GM21526 (cell line): ENCODE data around the gene C16orf95.
A peak's percentile ranks its signal among the peaks of the same experiment; 100 is the strongest.
"Not testable (repeated sequence)": the region's sequence is repeated elsewhere in the genome, so short reads cannot be mapped to it uniquely, and the experiment has no call there.

Experiments used
- ATAC-seq: cut with Tn5 transposase; IDR thresholded peaks from one replicate; pipeline ENCODE4 v1.9.1; 2021; ENCODE audit warnings: moderate library complexity; ENCODE audit not compliant: unreplicated experiment, low FRiP score

C16orf95 gene

DNA sequence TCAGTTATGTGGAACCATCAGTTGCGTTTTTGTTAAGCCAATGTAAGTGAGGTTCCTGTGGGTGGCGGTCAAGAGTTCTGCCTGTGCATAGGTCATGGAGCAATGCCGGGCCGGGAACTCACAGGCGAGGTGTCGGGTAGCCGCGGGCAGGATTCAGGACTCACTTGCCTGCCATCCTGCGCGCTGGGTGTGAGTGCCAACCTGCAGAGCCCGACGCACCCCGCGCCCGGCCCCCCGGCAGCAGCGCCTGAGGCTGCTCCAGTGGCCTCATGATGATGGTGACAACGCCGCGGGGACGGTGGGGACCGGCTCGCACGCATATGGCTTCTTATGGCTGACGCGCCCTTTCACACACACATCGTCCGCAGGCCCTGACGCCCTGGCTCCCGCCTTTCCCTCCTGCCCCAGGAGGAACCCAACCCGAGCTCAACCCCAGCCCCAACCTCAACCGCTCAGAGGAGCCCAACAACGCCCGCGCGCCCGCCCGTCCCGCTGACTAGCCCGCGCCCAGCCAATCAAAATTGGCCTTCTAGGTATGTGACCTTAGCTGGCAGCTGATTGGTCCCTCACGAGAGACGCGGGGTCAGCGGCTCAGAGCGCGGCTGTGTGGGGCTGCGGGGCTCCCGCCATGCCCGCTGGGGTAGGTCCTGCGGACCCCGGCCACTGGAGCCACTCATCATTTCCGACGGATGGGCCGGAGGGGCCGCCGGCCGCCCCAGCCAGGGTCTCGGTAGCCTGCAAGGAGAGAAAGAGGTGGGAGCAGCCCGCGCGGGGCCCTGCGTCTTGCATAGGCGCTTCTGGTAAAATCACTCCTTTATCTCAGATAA lies at the start of gene C16orf95:
Gene C16orf95 (minus strand): TSS at position 470 of the 827 bp plus-strand sequence. CDS start 150 bp downstream, at position 320.
- ATAC-seq = peak; percentile 87

DNA sequence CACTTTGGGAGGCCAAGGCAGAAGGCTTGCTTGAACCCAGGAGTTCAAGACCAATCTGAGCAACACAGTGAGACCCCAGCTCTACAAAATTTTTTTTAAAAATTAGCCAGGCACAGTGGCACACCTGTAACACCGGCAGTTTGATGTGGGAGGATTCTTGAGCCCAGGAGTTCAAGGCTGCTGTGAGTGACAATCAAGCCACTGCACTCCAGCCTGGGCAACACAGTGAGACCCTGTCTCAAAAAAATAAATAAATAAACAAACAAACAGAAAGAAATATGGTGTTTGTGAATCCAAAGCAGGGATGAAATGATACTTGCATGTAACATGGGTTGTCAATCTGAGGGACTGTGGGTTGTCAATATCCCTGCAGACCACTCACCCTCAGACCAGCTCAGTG lies 49.7 kb upstream of the C16orf95 start:
- ATAC-seq = no peak

GRCh38 chr16:87366288-87366687 lies 49.1 kb upstream of the C16orf95 start:
- ATAC-seq = no peak

- no peak for ATAC-seq
Observed at GRCh38 chr16:87365021-87365713, 48.0 kb upstream of the C16orf95 start.

DNA sequence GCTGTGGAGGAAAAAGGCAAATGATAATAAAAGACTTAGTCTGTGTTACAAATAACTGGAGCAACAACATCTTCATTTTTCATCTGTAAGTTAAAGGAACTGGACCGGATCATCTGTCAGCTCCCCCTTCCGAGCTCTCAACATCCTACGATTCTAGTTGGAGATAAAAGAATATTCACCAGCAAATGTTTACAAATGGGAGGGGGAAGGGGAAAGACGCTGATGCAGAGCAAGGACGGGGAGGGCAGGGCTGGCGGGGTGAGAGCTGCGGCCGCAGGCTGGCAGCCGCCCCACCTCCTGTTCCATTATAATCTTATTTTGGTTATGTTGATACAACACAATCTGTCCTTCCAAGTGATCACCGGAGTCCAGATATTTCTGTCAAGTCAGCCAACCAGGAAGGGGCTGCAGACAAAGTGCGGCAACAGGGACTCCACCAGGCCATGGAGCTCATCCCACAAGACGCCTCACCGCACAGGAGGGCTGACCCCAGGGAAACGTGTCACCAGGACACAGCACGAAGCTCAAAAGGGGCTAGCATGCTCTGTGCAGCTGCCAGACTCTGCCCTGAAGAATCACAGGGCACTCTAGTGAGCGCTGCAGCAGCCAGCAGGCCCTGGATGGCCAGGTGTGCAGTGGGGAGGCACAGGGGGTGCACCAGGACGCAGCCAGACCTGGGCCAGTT lies 46.7 kb upstream of the C16orf95 start:
- ATAC-seq = no peak

DNA sequence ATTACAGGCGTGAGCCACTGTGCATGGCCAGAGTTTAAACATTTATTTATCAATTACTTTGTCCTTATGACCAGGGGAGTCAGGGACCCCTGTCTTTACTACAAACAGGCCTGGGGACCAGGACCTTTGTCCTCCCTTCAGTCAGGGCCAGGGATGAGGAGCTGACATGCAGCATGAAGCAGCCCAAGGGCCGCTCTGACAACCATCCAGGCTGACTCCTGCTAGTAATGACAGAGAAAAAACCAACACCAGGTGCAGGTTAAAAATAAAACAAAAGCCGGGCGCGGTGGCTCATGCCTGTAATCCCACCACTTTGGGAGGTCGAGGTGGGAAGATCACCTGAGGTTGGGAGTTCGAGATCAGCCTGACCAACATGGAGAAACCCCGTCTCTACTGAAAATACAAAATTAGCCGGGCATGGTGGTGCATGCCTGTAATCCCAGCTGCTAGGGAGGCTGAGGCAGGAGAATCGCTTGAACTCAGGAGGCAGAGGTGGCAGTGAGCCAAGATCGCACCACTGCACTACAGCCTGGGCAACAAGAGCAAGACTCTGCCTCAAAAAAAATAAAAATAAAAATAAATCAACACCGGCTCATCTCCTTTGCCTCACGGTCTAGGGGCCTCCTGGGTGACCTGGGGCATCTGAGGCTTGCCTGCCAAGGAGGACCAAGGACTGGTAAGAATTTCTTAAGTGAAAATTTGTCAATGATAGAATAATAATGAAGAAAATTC lies 45.8 kb upstream of the C16orf95 start:
- not testable (repeated sequence) for ATAC-seq

DNA sequence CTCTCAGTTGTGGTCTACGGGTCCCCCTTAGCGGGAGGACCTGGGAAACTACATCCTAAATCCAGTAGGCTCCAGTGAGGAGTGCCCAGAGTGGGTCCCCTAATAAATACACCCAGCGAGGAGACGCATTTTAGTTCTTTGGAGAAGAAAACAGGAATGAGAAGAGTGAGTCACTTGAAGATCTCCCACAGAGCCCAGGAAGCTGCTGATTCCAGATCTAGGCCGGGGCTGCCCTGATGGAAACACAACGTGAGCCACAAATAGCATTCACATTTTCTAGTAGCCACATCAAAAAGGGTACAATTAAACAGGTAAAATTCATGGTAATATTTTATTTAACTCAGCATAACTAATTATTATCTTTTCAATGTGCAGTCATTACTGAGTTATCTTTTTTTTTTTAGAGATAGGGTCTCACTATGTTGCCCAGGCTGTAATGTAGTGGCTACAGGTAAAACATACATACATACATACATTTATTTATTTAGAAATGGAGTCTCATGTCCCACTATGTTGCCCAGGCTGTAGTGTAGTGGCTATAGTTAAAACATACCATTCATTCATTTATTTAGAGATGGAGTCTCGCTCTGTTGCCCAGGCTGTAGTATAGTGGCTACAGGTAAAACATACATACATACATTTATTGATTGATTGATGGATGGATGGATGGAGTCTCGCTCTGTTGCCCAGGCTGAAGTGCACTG lies 44.9 kb upstream of the C16orf95 start:
- no peak for ATAC-seq

DNA sequence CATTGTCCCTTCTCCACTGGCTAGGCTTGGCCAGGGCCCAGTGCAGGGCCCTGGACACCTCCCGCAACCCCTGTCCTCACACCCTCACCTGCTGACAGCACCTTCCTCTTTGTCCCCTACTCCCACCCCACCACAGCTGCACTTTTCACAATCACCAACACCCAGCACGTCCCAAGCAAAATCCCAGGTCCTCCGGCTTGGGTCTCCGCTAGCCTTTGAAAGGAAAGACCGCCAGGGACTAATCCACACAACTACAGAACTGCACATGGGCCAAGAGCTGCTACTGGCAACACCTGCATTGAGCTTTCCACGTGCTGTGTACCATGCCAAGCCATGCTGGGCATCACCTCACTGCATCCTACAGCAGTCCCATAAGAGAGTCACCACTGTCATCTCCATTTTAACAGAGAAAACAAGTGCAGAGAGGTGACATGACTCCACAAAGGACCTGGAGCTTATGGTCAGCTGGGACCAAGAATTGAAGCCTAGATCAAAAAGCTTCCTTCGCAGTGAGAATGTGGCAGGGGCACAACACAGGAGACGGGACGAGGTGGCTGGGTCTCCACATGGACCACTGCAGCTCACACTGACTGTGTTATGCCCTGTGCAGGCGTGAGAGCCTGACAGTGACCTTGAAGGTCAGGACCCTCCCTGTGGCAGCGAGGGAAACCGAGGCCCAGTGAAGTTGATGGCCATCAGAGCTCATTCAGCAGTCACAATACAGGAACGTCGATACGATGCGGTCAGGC lies 43.8 kb upstream of the C16orf95 start:
- no peak for ATAC-seq

DNA sequence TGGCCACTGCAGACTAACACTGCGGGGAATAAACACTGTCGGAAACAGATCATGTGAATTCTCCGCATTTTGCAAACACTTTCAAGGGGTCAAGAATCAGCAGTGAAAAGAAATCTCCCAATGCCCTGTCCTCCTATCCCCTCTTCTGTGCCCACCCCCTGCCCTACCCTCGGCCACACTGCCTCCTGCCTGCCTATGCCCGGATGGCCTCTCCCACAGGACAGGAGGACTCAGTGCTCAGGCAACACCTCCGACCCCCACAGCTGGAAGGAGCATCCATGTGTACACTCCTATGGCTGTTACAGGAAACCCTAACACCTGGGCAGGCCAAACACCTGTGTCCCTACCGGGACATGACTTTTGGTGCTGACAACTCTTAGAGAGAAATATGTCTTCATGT lies 41.9 kb upstream of the C16orf95 start:
- ATAC-seq = no peak

DNA sequence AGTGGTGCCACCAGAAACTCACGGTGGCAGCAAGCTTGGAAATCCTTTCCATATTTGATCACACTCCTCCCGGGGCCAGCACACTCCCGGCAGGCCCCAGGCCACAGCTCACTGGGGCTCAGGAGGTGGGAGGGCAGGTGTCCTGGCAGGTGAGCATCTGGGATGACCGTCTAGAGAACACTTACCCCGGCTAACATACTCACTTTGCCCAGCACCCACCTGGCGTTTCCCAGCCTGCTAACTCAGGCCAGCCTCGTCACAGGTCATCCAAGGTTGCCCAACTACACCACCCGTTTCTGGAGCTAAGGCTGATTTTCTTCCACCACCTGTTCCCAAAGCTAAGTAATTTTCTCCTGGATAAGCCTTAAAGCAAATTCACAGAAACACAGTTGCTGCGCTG lies 41.5 kb upstream of the C16orf95 start:
- no peak for ATAC-seq

DNA sequence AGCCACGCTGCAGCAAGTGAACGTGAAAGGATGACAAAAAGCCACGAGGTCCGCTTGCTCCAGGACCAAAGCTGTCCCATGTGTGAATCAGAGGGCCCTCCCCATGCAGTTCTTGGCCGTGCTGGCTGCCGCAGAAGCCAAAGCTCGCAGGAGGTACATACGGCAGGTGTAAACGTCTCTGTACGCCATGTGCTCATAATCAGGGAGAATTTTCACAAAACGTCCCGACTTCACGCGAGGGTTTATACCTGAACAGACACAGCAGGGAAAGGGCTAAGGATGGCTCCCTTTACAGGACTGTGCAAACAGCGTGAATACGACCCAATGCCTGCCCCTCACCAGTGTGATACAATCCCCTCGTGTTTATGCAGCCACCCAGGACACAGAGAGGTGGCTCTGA lies 41.1 kb upstream of the C16orf95 start:
- ATAC-seq = no peak

- no peak for ATAC-seq
Observed at GRCh38 chr16:87356491-87356853, 39.3 kb upstream of the C16orf95 start.

- ATAC-seq = no peak
Observed at GRCh38 chr16:87353613-87354012, 36.4 kb upstream of the C16orf95 start.

GRCh38 chr16:87352818-87353217 lies 35.6 kb upstream of the C16orf95 start:
- no peak for ATAC-seq

DNA sequence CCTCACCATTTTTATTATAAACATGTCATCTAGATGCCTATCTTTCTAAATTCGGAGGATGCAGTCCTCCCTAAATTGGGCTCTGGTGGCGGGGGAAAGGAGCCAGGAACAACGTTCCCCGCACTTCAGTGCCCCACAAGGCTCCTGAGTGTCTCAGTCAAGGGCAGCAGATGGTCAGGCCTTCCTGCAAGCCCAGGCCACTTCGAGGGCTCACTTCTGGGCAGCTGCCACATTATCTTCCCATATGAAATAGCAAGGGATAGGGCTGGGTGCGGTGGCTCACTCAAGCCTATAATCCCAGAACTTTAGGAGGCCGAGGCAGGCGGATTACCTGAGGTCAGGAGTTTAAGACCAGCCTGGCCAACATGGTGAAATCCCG lies 34.1 kb upstream of the C16orf95 start:
- ATAC-seq = no peak

GRCh38 chr16:87350681-87351319 lies 33.6 kb upstream of the C16orf95 start:
- ATAC-seq = no peak

GRCh38 chr16:87350031-87350430 lies 32.8 kb upstream of the C16orf95 start:
- ATAC-seq = no peak

- no peak for ATAC-seq
Observed at GRCh38 chr16:87348616-87349157, 31.5 kb upstream of the C16orf95 start.
